CD4-positive, alpha-beta T cell treated with Interleukin-21 for 1 hour (primary cell): ENCODE data around the gene CRISPLD2.

Experiments
- DNase-seq: peaks from one replicate; pipeline ENCODE4 v3.0.0-alpha.2; 2020

Gene CRISPLD2, protein sequence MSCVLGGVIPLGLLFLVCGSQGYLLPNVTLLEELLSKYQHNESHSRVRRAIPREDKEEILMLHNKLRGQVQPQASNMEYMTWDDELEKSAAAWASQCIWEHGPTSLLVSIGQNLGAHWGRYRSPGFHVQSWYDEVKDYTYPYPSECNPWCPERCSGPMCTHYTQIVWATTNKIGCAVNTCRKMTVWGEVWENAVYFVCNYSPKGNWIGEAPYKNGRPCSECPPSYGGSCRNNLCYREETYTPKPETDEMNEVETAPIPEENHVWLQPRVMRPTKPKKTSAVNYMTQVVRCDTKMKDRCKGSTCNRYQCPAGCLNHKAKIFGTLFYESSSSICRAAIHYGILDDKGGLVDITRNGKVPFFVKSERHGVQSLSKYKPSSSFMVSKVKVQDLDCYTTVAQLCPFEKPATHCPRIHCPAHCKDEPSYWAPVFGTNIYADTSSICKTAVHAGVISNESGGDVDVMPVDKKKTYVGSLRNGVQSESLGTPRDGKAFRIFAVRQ

DNA sequence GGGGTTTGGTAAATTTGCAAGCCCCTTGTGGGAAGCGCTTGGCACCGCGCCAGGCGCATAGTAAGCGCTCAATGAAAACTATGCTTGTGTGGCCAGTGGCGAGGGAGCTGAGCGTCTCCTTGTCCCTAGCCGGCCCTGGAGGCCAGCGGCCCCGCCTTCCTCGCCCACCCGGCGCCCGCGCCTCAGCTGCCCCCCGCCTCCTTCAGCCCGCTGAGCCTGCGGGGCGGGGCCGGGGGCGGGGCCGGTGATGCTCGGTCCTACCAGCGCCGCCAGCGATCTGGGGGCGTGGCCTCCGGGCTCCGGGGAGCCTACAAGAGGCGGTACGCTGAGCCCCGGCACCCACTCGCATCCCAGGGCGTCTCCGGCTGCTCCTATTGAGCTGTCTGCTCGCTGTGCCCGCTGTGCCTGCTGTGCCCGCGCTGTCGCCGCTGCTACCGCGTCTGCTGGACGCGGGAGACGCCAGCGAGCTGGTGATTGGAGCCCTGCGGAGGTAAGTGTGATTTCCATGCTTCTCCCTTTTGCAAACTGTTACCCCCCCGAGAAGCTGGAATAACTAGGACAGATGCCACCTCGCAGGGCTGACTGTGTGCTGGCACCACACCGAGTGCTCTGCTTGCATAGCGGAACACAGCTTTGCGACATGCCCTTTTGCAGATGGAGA, at the start of gene CRISPLD2:
Gene CRISPLD2 (plus strand): TSS at position 342 of the 661 bp plus-strand sequence. CDS start 18,511 bp downstream, outside the sequence.
- DNase-seq = peak; percentile 88

DNA sequence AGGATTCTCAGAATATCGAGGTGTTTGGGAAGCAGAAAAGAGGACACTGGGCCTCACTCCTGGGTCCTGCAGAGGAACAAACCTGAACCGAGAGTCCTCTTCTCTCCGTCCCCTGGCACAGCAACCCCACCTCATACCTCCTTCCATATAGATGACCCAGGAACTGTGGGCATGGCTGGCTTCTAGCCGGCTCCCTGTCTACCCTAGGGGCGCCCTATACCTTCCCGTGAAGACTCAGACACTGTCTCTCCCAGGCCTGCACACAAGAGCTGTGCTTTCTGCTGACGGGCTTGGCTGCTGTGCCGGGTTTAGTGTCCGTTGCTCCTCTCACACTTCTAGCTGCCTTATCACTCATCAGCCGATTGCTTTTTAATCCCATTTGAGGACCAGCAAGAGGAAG, 46.5 kb upstream of the CRISPLD2 start:
- DNase-seq = no peak

DNA sequence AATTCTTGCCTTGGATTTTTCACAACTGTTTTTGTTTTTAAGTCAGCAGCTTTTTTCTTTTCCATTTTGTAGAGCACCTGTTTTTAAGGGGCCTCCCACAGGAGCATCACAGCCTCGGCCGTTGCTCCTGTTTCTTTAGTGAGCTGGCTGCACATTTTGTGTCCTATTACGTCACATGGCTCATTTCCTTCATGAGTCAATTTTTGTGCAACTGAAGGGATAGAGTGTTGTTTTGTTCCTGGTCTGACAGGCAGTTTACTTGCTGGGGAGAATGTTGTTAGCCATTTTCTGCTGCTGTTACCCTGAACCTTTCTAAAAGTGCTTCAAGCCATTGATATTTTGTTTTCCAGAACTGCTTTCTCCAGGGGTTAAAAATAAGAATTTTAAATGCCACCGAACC, 45.0 kb upstream of the CRISPLD2 start:
- DNase-seq = no peak

DNA sequence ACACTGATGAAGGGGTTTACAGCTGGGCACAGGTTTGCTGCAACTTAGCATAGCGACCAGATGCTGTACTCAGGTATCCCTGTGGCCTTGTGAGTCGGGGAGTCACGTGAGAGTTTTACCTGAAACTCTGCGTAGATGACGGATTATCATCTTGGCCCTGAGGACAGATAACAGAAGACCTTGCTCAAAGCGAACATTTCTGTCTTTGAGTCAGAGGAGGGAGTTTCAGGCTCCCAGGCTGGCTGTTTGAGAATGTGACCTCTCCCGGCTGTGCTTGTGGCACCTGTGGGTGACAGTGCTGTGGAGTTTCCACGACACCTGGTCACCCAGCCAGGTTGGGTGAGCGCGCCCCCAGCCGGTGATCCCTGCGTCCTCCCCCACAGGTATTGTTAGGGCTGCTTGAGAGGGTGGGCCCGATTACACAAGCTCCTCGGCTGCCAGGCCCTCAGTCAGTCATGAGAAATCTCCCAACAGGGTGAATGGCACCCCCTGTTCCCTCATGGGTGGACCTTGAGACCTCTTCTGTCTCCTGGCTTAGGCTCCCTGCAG, 44.4 kb upstream of the CRISPLD2 start:
- no peak for DNase-seq

DNA sequence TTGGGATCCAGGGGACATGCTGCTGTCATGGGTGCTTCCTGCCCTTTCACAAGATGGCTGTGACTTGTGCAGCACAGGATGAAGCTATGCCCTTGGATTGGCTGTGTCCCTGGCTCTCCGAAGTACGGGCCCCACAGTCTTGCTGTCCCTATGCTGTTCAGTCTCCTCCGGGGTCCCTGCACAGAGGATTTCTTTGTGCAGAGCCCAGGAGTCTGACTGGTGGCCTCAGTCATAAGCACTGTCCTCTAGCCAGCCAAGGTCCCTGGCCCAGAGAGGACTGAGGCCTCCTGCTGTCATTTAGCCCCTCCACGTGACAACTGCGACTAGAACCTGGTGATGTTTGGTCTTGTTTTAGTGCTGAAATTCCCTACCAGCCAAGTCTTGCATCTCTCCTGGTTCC, 42.4 kb upstream of the CRISPLD2 start:
- no peak for DNase-seq

DNA sequence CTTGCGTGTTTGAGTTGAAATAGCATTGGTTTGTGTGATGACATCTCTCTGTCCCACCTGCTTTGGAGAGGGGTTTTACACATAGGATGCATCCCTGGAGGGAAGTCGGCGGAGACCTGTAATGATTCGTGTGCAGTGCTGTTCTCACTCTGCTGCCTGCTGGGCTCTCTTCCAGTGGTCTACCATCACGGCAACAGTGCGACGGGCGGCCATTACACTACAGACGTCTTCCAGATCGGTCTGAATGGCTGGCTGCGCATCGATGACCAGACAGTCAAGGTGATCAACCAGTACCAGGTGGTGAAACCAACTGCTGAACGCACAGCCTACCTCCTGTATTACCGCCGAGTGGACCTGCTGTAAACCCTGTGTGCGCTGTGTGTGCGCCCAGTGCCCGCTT, 41.1 kb upstream of the CRISPLD2 start:
- no peak for DNase-seq

DNA sequence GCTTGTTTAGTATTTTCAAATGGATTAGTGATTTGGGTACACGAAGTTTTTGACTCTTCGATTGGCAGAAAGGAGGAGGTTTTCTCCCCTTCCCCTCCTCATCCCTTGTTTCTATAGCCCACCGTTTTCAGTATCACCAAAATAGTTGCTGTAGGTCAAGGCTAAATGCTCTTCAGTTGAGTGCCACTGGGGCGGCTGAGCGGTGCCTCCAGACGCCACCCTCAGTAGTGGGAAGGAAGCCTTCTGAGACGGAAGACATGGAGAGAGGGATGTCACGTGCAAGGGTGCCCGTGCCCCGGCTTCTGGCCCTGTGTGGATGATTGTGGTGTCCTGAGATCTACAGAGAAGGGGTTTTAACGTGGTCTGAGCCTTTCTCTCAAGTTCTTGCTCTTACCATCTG, 39.7 kb upstream of the CRISPLD2 start:
- DNase-seq = no peak

DNA sequence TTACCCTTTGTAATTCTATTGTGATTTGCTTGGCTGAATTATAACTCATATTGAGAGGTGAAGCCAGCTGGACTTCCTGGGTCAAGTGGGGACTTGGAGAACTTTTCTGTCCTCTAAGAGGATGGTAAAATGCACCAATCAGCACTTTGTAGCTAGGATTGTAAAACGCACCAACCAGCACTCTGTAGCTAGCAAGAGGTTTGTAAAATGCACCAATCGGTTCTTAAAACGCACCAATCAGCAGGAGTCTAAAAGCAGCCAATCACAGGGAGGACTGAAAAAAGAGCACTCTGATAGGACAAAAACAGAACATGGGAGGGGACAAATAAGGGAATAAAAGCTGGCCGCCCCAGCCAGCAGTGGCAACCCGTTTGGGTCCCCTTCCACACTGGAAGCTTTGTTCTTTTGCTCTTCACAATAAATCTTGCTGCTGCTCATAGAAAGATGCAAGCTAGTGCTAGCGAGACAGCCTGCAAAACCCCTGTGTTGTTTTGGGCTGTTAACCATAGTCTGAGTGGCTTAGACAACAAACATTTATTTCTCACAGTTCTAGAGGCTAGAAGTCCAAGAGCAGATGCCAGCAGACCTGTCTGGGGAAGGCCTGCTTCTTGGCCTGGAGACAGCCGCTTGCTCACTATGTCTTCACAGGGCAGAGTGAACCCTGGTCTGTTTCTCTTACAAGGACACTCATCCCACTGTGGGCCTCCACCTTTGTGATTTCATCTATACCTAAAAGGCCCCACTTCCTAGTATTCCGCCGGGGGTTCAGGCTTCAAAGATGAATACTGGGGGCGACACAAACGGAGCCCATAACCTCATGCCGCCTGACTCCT, 39.0 kb upstream of the CRISPLD2 start:
- no peak for DNase-seq

DNA sequence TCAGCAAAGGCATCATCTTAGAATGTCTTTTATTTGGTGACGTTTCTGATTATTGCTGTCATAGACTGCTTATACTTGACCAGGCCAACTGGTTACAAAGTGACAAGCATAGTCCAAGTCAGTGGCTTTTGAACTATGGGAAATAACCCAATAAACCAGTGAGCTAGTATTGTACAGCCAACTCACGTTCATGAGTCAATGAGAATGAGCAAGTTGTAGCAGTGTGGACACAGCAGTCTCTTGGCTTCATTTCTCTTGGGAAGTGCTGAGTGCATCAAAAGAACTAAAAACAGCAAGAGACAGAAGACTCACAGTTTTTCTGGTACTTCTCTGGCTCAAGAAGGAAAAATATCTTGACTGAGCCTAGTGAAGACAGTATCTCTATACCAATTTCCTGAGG, 36.9 kb upstream of the CRISPLD2 start:
- no peak for DNase-seq

DNA sequence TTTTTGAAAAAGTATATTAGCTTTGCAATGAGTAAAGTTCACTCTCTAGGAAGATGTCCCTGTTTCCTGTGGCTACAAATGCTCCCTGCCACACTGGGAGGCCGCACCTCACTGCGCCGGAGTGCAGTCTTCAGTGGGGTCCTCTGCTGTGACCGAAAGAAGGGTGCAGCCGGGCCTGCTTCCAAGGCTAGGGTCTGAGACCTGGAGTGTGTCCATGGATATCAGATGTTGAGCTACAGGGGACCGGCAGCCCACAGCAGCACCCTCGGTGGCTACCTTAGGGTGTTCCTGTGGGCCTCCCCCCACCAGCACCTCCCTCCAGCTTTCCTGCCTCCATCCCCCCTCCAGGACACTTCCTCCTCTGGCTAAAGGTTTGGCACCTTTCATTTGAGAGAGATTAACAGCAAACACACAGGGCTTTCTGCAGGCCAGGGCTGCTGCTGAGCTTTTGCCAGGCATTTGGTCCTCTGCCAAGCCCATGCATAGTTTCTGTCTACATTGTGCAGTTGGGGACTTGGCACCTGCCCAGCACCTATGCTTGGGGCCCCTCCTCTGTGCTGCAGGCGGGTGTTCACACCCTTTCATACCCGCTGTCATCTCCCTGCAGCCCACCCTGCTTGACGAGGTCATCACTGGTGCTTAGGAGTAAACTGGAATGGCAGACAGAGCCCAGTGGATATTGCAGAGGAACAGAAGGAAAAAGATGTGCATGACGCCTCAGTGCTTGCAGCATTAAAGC, 33.8 kb upstream of the CRISPLD2 start:
- DNase-seq = no peak

DNA sequence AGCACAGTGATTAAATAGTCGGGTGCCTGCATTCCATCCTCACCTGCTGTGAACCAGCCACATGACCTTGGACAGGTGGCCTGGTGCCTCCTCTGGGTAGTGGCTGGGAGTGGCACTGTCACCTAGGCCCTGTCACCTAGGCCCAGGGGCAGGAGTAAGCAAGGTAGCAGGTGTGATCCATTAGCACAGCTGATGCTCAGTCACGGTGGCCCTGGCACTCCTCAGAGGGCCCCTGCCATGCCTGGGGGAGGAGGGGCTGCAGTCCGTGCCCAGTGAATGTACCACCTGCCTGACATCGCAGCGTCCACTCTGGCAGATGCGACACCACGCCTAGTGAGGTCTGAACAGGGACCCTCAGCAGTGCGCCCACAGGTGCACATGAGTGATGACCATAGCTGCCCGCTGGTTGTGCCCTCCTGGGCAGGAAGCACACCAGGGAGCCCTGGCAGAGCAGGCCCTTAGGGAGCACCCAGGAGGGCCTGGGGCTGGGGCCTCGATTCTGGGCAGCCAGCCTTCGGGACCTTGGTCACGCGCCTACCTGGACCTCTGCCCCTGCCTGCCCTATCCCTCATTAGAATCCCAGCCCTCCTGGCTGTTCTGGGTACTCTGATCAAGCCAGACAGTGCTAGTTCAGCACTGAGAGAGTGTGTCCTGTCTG, 33.1 kb upstream of the CRISPLD2 start:
- no peak for DNase-seq

DNA sequence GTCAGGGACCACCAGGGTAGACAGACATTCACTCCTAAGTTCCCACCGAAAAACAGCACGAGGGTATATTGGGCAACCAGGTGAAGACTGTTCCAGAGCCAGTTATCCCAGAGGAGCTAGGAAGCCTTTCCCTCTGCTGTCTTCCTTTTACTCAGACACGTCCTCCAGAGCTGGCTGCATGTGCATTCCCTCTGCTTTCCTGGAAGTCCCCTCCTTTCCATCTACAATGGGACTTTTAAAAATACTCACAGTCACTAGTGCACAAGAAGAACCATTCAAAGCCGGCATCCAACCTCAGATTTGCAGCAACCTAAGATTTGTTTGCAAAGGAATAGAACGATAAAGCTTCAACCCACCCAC, 32.5 kb upstream of the CRISPLD2 start:
- DNase-seq = no peak

DNA sequence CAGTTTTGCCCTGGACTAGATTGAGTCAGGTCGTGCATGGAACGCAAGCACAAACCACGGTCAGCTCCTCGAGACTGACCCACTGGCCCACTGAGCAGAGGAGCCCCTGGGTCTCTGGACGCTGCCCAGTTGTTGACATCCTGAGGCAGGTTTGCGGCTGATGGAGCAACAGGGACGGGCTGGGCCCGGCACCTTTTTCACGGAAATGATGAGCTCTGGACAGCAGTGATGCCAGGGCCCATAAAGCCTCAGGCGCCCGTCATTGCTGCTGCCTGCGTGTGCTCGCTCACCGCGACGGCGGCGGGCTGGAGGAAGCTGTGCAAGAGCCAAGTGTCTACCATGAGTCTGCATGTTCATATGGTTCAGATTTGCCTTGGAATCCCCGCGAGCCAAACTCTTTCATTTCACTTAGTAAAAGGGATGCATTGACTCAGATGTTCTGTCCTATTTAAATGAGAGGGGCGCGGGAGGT, 30.8 kb upstream of the CRISPLD2 start:
- no peak for DNase-seq

DNA sequence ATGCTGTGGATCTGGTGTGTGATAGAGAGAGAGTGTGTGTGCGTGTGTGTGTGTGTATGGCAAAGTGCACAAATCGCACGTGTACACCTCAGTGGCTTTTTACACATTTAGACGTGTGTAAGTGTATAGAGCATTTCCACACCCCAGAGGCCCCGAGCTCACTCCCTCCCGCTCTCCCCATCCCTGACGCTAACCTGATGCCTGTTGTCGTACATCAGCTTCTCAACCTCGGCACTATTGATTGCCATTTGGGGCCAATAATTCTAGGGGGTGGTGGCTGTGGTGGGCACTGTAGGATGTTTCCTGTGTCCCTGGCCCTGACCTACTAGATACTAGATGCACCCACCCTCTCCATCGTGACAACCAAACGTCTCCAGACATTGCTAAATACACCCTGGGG, 30.4 kb upstream of the CRISPLD2 start:
- DNase-seq = no peak

DNA sequence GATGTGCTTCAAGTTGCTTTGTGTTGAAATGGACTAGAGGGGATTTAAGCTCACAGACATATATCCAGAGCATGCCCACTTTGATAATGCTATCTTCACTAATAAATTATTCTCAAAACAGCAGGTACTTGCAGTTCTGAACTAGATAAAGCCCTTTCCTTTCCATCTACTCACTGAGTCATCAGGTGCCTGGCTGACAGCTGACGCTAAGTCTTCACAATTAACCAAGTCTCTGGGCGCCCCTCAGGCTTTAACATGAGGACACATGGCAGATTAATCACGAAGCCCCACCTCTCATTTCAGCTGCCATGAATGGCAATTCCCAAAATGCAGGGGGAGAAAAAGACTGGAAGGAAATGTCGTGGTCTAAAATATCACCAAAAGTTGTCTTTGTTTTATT, 29.5 kb upstream of the CRISPLD2 start:
- no peak for DNase-seq

DNA sequence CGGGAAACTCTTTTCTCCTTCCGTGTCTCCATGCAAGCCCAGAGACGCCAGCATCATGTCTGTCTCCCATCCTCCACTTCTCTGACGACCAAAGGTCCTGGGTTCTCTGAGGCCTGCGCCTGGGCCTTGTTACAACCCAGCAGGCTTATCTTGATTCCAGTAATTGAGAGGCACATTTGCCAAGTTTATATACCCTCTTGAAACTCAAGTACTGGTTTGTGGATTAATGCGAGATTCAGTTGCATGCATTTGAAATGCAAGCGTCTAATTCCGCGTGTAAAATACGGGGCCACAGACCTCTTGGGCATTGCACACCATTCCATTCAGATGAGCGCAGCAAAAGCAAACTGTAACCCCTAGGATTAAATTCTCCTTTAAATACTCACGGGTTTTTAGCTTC, 28.7 kb upstream of the CRISPLD2 start:
- DNase-seq = no peak

DNA sequence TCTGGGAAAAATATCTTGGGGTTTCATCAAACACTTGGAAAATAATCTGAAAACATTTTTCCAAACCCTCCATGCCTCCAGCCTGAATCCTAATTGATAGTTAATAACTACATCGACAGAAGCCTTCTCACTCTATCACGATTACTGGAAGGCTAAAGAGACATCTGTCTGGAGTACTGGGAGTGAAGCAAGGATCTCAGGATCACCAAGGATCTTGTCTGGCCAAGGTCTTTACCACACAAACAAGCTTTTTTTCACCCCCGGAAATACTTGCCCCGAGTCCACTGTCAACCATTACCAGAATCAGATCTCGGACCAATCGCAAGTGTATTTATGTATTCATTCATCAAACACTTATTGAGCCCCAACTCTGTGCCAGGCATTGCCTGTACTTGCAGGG, 28.3 kb upstream of the CRISPLD2 start:
- DNase-seq = no peak

DNA sequence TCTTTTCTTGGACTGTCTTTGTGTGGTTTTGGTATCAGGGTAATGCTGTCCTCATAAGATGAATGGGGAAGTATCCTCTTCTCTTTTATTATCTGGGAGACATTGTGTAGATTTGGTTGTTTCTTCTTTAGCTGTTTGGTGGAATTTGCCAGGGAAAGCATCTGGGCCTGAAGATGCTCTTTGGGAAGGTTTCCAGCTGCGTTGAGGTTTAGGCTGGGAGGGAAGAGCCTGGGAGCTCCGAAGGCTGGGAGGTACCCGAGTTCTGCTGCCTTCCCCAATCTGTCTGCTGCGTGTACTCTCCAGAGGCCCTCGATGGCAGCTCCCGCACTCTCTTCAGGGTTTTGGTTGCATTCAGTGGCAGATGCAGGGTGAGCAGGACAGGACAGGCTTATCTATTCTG, 25.6 kb upstream of the CRISPLD2 start:
- DNase-seq = no peak

DNA sequence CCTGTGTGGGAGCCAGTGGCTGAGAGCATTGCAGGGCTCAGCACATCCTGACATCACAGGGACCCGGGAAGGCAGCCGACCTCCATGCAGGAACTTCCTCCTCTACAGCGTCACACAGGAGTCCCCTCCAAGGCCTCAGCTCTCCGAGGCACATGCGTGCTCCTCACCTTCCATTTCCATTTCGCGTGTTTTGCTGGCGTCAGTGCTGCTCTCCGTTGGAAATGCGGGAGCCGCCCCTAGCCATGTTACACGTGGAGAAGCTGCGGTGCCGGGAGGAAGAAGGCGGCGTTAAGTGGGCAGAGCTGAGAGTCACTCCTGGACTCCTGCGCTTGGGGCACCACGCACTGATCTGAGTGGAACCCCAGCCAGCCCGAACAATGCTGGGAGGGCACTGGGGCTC, 25.2 kb upstream of the CRISPLD2 start:
- DNase-seq = no peak

DNA sequence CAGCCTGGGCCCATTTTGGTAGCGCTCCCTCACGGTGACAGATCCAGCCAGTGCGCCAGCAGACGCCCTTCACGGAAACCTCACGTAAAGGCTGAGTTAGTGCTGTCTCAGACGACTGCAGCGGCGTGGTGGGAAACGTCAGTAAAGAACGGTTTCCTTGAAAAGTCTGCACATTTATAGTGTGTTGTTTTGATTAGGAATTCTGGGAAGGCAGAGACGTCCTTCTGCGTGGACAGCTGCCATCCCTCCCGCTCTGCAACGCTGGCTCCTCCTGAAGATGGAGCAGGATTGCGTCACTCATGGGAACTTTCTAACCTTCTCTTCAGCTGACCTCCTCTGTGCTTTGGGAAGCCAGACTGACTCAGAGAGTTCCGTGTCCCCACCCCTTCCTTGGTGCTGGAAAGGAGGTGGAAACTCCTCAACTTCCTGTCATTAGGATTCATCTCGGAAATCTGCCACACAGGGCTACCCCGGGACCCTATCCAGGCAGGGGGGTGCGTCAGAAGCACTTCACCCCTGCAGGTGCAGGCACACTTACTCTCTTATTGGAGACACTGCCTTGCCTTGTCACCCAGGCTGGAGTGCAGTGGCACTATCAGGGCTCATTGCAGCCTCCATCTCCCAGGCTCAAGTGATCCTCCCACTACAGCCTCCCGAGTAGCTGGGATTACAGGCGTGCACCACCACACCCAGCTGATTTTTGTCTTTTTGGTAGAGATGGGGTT, 24.3 kb upstream of the CRISPLD2 start:
- DNase-seq = no peak
